Activated naive CD4-positive, alpha-beta T cell treated with anti-CD3 and anti-CD28 coated beads, Interleukin-2, amount 50 U/mL, for 72 hours (primary cell): ENCODE data around the gene MEI4. TPM values are rescaled to one million over a fixed set of nuclear protein-coding genes. Genes with fewer than 3 reads are reported as not detected.
"Not testable (repeated sequence)": the region's sequence is repeated elsewhere in the genome, so short reads cannot be mapped to it uniquely, and the experiment has no call there.

Experiments
- ATAC-seq, 2 donors: fragments of 150-1000 bp; cut with Tn5 transposase; 2 replicates each; pipeline ENCODE4 v1.10.0; 2021; ENCODE audit warnings: mild to moderate bottlenecking in 2 of 2, moderate library complexity in 2 of 2
- DNase-seq, 2 donors: peaks; one replicate each; pipeline ENCODE4 v3.0.0; 2021 to 2022; ENCODE audit warnings: low spot score in 2 of 2
- H3K27ac Mint-ChIP-seq, 2 donors: one replicate each; pipeline ENCODE4 v1.8.0; 2022; ENCODE audit warnings: mild to moderate bottlenecking in 2 of 2, mixed read lengths in 2 of 2
- H3K36me3 Mint-ChIP-seq, 2 donors: one replicate each; pipeline ENCODE4 v1.8.0; 2022; ENCODE audit warnings: mixed read lengths in 2 of 2
- H3K9me3 Mint-ChIP-seq, 2 donors: one replicate each; pipeline ENCODE4 v1.8.0; 2022; ENCODE audit warnings: mixed read lengths in 2 of 2
- total RNA-seq, 2 donors: library from RNA; stranded (reverse); gene quantifications; one replicate each; pipeline ENCODE4 v1.2.3, GENCODE V29; 2022

MEI4 gene, protein sequence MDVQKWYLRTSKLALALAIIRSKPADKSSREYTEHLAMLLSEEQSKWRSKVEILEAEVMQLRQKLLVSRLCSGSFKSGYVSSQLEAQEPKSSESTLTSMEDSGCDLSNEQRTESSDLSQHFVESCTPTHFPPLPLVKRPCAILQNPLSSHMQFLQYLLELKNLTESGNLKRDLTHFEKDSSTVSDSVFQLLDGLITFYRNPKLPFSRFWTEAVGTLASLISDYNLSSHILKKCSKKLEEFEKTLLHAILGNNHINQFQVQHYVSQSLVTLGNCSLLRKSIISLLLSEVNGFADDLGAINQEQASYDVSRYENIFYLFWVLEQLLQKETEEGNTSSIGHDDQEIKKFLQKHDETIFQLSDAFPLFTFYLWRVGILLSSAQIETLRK
- total RNA-seq: not detected

DNA sequence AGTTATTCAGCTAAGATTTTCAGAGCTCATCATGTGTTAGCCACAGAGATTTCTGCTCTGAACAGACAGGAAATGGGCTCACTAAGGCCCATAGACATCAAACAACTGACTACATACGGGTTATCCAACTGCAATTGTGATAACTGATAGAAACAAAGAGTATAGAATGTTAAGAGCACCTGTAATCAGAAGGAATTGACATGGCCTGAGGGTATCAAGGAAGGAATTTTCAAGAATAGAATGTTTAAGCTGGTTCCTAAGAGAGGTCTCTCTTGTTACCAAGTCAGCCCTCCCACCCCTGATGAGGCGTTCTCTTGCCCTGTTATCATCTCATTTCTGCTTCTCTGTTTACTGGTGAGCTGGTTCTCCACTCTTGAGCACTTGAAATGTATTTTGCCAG lies at the start of gene MEI4:
TSS of gene MEI4 (plus strand) at position 301 of the 400 bp plus-strand sequence. CDS start 37,633 bp downstream, outside the sequence.
- no peak for DNase-seq
- Mint-ChIP-seq H3K27ac (no peak within 1 kb of the TSS), H3K36me3 (peaks cover 0 to 9% of the 10 kb centered on the region in 2 donors), H3K9me3 (peaks cover 14 to 21% of the 10 kb centered on the region in 2 donors)
- ATAC-seq: no peak

DNA sequence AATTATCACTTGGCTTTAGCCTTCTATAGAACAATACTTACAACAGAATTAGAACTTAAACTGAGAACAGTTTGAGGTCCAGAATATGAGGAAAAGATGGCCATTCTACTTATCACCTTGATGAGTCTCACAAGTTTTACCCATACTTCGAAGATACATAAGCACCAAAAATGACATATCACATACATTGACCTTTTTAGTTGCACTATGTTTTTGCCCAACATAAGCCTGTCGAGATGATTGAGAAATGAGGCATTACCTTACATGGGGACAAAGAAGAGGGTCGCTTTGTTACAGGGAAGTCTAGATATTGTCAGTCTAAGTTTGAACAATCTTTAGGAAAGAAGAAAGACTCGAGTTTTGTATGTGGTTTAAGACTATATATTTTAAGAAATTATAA lies 48.4 kb upstream of the MEI4 start:
- DNase-seq (no peak), ATAC-seq (peak; percentile 35 to 37)
- Mint-ChIP-seq H3K36me3 (no peaks in the 10 kb centered on the region), H3K27ac (no peak overlapping the region), H3K9me3 (peaks cover 17 to 26% of the 10 kb centered on the region in 2 donors)

DNA sequence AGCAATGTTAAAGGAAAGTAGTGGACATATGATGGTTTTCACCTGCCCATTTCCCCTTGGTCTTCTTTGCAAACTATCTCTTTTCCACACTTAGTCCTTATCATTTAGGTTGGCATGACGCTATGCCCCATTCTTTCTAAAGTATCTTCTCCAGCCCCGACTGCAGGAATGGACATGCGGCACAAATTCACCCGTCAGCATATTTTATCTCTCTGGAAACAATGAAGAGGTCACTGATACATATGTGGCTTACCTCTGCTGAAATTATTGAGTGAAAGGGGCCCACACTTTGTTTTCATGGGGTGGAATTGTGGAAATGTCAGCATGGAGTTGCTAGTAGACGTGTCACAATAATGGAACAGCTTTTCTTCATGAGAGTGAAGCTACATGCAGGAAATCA lies 45.8 kb upstream of the MEI4 start:
- Mint-ChIP-seq H3K9me3 (peaks cover 15 to 25% of the 10 kb centered on the region in 2 donors), H3K36me3 (no peaks in the 10 kb centered on the region)

DNA sequence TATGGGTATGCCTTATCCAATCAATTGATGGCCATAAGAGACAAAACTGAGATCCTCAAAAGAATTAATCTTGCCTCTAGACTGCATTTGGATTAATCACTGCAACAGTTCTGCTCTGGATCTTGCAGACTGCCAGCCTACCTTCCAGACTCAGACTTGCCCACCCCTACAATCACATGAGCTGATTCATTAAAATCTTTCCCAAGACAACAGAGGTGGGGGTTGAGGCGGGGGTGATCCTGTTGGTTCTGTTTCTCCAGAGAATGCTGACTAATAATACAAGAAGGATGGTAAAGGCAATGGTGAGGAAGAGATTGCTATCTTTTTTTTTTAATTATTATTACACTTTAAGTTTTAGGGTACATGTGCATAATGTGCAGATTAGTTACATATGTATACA lies 43.7 kb upstream of the MEI4 start:
- H3K9me3 Mint-ChIP-seq: peaks cover 16 to 21% of the 10 kb centered on the region in 2 donors
- H3K36me3 Mint-ChIP-seq: no peaks in the 10 kb centered on the region
- H3K27ac Mint-ChIP-seq: no peak overlapping the region
- DNase-seq (no peak), ATAC-seq (no peak)

More for the DNA sequence above, 45.8 kb upstream of the MEI4 start:
- DNase-seq (no peak), ATAC-seq (no peak)
- H3K27ac Mint-ChIP-seq: no peak overlapping the region

DNA sequence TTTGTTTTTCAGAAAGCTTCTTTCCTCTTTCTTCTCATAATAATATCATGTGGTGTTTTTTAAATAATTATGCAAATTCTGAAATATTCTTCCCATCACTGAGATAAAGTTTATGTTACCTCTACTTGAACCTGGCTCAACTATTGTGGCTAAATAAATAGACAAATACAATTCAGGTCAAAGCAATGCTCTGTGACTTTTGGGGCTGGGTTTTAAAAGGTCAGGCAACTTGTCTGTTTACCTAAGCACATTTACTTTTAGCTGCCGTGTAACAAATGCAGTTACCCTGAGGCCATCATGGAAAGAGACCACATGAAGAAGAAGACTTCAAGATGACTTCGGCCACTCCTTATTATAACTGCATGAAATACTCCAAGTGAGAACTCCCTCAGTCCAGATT lies 33.7 kb upstream of the MEI4 start:
- no peak for DNase-seq
- no peak for ATAC-seq
- Mint-ChIP-seq H3K27ac (no peak overlapping the region), H3K9me3 (peaks cover 10% of the 10 kb centered on the region in 2 donors), H3K36me3 (peaks cover 0 to 5% of the 10 kb centered on the region in 2 donors)

DNA sequence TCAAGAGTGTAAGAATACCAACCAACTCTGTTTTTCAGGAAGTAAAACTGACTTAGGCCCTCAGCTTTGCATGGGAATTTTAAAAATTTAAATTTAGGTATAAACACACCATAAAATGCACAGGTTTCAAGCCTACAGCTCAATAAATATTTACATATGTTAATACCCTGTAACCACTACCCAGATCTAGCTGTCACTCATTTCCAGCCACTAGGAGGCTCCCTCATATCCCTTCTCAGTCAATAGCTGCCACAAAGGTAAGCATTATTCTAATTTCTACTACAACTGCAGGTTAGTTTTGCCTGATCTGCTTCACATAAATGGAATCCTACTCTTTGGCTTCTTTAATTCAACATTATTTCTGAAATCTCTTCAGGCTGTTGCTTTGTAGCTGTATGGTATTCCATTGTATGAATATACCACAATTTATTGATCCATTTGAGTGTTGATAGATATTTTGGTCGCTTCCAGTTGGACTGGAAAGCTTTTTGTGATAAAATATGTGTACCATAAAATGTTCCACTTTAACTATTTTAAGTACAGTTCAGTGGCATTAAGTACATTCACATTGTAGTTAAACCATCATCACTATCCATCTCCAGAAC lies 32.5 kb upstream of the MEI4 start:
- Mint-ChIP-seq H3K9me3 (peaks cover 5 to 10% of the 10 kb centered on the region in 2 donors), H3K27ac (no peak overlapping the region), H3K36me3 (peaks cover 0 to 4% of the 10 kb centered on the region in 2 donors)
- DNase-seq: no peak
- no peak for ATAC-seq

DNA sequence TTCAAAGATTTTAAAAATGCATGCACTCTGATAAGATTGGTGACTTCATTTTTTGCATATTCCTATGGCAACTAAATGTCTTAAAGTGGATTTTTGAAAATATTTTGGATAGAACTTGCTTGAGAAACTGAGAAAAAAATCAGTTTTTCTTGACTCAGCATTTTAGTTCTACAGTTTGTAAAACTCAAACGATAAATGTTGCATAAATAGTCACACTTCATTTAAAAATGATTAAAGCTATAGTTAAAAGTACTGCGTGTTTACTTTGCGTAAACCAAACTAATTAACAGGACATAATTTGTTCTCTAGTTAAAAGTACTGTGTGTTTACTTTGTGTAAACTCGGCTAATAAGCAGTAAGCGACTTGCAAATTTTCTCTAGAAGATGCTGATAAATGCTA lies 28.3 kb upstream of the MEI4 start:
- ATAC-seq (no peak), DNase-seq (no peak)
- Mint-ChIP-seq H3K9me3 (peaks cover 7 to 10% of the 10 kb centered on the region in 2 donors), H3K36me3 (no peaks in the 10 kb centered on the region), H3K27ac (no peak overlapping the region)

DNA sequence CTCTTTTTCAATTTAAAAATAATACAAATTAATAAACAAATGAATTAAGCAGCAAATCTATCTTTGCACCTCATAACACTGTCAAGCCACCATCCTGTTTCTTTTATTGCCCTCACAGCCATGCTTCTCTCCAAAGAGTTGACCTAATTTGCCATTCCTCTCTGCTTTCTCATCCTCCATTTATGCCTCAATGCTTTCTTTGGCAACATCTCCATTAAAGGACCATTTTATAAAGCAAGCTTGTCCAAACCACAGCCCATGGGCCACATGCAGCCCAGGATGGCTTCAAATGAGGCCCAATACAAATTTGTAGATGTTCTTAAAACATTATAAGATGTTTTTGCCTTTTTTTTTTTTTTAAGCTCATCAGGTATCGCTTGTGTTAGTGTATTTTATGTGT lies 26.4 kb upstream of the MEI4 start:
- Mint-ChIP-seq H3K27ac (no peak overlapping the region), H3K9me3 (peaks cover 7 to 10% of the 10 kb centered on the region in 2 donors), H3K36me3 (no peaks in the 10 kb centered on the region)
- no peak for ATAC-seq
- no peak for DNase-seq

DNA sequence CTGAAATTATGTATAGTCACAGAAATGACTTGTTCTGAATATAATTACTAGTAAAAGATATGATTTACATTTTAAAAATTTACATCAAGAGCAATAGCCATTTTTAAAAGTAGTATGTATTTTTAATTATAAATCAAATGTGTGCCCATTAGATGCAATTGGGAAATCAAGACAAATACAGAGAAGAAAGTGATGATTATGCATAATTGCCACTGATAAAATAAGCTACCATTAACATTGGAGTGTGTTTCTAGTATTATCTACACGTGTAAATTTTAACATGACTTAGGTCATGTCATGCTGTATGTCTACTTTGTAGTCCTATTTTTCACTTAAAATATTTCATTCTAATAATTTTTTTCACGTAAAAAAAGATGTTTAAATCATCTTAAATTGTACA lies 22.8 kb upstream of the MEI4 start:
- Mint-ChIP-seq H3K36me3 (no peaks in the 10 kb centered on the region), H3K9me3 (peaks cover 7 to 10% of the 10 kb centered on the region in 2 donors), H3K27ac (no peak overlapping the region)
- ATAC-seq: no peak
- no peak for DNase-seq

DNA sequence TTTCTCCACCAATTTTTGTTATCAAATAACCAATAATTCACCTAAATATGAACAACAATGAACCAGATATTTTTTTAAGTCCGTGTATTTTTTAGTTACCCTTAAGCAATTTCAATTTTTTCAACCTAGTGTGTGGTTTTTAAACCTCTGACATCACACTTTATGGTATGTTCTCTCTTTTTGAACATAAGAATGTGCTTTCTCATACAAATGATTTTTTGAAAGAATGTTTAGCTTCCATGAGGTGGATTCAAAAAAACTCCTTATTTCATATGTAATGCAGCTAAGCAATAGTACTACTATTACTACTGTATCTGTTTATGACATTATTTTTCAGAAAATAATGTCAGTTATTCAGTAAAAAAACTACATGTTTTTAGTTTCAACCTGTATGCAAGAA lies 19.4 kb upstream of the MEI4 start:
- no peak overlapping the region for H3K27ac Mint-ChIP-seq
- no peaks in the 10 kb centered on the region for H3K9me3 Mint-ChIP-seq
- ATAC-seq (no peak), DNase-seq (no peak)
- no peaks in the 10 kb centered on the region for H3K36me3 Mint-ChIP-seq

DNA sequence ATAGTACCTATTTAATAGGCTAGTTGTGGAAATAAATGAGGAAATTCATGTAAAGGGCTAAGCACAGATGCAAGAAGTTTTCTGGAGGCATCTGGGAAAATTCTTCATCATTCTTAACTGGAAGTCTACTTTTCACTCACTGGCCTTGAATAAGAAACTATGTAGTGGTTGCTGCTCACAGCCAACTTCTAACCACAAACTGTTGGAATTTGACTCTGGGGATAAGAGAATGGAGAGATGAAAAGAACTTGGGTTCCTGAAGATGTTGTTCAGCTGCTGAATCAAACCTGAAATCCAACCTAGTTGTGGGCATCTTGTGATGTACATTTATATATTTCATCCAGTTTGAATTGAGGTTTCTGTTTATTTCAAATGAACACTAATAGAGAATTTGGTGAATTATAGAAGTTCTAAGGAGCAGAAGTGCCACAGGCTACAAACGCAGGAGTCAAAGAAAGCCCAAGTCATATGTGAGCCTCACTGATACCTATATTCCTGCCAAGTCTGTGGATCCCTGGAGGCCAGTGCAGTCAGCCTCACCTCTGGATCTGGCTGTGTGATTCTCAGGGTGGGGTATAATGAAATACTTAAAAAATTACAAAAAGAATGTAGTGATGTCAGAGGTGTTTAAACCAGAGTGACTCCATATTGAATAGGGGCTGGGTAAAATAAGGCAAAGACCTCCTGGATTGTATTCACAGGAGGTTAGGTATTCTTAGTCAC lies 18.7 kb upstream of the MEI4 start:
- no peak for DNase-seq
- H3K36me3 Mint-ChIP-seq: no peaks in the 10 kb centered on the region
- H3K27ac Mint-ChIP-seq: no peak overlapping the region
- no peaks in the 10 kb centered on the region for H3K9me3 Mint-ChIP-seq
- ATAC-seq: no peak

DNA sequence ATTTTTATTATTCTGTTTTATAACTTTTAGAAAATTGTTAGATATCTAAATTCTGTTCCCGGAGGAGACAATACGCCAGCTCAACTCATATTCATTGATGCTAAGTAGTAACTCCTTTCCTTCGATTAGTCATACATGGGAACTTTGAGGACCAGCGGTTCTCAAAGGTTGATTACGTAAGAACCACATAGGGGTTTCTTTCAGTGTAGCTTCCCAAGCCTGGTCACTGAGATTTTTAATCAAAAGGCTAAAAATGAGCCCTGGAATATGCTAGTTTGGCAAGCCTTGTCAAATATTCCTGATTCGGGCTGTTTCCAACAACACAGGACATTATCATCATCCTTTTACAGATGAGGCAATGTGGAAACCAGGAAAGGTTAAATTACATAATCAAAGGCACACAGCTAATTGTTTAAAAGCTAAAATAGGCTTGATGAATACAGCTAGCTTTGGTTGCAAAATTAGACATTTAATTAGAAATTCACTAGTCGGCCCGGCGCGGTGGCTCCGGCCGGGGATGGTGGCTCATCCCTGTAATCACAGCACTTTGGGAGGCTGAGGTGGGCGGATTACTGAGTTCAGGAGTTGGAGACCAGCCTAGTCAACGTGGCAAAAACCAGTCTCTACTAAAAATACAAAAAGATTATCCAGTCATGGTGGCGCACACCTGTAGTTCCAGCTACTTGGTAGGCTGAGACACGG lies 14.6 kb upstream of the MEI4 start:
- Mint-ChIP-seq H3K27ac (no peak overlapping the region), H3K9me3 (no peaks in the 10 kb centered on the region), H3K36me3 (no peaks in the 10 kb centered on the region)
- DNase-seq (no peak), ATAC-seq (no peak)

DNA sequence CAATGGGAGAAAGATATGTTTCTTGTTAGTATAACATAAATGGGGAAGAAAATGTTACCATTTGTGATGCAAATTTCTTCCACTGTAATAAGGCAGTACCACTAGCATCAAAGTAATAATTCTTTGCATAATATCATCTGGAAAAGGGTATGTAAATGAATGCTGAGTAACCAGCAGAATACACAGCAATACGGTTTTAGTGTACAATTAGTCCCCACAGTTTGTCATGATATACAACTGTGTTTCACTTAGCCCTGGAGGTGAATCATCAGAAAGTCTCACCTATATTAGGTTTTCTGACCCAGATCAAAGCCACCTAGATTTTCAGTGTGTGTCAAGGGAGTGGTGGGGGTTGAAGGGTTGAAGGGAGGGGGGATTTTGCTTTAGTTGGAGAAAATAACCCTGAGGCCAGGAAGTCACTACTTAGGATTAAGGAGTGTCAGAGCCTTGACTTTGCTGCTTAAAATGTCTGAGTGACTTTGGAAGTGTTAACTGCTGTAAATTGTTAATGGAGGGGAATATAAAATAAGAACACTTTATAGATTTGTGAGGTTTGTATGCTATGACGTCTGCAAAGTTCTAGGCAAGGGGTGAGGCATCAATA lies 8.6 kb upstream of the MEI4 start:
- ATAC-seq: no peak

DNA sequence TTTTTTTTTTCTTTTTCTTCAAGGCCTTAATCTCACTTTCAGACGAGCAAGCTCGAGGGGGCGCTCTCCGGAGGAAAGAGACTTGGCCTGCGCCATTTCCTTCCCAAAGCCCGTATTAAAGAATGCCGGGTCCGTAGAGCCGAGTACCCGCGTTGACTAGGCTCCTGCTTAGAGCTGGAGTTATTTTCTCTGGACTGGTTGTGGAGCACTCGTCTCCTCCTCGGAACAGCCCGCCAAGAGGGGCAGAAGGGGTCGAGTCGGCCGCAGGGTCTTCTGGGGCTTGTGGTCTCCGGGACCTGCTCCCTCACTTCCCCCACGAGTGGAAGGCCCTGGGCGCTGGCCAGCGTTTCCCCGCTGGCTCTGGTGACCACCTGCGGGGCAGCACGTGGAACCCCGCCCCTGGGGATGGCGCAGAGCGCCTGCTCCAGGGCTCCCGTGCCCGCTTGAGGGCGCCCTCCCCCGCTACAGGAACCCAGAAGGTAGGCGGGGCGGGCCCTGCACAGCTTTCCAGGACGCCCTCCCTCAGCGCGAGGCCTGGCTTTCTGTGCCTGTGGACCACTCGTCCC lies 2.7 kb upstream of the MEI4 start:
- DNase-seq: peak in 1 of 2 donors; percentile 6
- peak; percentile 34 to 40 for ATAC-seq
- H3K9me3 Mint-ChIP-seq: peaks cover 12 to 16% of the 10 kb centered on the region in 2 donors
- H3K27ac Mint-ChIP-seq: no peak overlapping the region
- H3K36me3 Mint-ChIP-seq: peaks cover 0 to 9% of the 10 kb centered on the region in 2 donors

More for the DNA sequence above, 8.6 kb upstream of the MEI4 start:
- H3K9me3 Mint-ChIP-seq: no peaks in the 10 kb centered on the region
- H3K27ac Mint-ChIP-seq: no peak overlapping the region
- no peaks in the 10 kb centered on the region for H3K36me3 Mint-ChIP-seq
- DNase-seq: no peak

DNA sequence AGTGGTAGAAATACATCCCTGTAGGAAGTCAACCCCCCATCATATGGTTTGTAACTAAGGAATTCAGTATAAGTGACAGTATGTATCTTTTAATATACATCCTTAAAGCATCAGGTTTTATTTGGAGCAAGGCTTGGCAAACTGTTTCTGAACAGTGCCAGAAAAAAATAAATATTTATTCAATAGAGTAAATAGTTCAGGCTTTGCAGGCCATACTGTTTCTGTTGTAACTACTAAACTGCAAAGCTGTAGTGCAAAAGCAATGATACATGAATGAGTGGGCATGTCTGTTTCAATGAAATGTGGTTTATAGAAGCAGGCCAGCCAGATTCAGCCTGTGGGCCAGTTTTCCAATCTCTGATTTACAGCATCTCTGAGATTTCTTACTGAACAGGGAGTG lies 977 bp downstream of the MEI4 start:
- Mint-ChIP-seq H3K36me3 (peaks cover 0 to 9% of the 10 kb centered on the region in 2 donors), H3K27ac (no peak overlapping the region)

DNA sequence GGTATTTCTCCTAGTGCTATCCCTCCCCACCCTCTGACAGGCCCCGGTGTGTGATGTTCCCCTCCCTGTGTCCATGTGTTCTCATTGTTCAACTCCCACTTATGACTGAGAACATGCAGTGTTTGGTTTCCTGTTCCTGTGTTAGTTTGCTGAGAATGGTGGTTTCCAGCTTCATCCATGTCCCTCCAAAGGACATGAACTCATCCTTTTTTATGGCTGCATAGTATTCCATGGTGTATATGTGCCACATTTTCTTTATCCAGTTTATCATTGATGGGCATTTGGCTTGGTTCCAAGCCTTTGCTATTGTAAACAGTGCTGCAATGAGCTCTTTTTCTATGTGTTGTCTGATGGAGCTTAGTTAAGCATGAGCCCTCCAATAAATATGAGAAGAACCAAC lies 2.2 kb downstream of the MEI4 start:
- ATAC-seq, H3K27ac Mint-ChIP-seq, H3K36me3 Mint-ChIP-seq, DNase-seq: not testable (repeated sequence)
- peaks cover 16 to 29% of the 10 kb centered on the region in 2 donors for H3K9me3 Mint-ChIP-seq

More for the DNA sequence above, 977 bp downstream of the MEI4 start:
- DNase-seq: no peak
- no peak for ATAC-seq
- H3K9me3 Mint-ChIP-seq: peaks cover 16 to 29% of the 10 kb centered on the region in 2 donors
